Measurements from ENCODE around the gene RNF125. TPM values are rescaled to one million over a fixed set of nuclear protein-coding genes. Genes with fewer than 3 reads are reported as not detected.

Gene RNF125
- 0.16 and 0.36 TPM in 2 replicates for total RNA-seq

DNA sequence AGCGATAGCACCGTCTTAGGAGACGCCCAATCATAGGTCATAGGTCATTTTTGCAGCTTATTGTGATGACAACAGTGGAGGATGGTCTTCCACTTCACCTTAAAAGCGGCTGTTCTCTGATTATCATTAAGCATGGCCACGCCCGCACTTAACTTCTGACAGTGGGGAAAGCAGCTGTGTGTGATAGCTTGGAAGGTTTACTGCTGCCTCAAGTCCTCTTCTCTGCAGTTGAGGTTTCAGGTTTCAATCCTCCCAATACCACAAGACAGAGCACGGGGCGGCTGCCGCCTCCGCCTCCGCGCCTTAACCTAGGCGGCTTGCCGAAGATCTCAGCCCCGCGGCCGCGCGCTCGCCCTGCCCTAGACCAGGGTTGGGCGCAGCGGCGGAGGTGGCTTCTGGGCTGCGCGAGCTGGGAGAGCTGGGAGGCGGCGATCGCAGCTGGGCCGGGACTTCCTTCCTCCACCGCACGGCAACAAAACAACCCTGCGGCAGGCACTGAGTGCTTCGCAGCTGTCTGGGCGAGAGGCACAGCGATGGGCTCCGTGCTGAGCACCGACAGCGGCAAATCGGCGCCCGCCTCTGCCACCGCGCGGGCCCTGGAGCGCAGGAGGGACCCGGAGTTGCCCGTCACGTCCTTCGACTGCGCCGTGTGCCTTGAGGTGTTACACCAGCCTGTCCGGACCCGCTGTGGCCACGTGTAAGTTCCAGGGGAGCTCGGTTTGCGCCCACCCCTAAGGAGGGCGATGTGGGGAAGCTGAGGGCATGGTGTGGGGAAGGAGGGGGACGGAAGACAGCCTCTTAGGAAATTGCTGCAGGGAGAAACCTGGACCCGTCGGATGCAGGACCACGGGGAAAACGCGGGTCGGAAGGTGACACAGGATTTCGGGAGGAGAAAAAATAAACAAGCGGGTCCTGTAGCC, at the start of gene RNF125:
TSS of gene RNF125 (plus strand) at position 495 of the 920 bp plus-strand sequence. CDS start at position 534, 39 bp downstream.

DNA sequence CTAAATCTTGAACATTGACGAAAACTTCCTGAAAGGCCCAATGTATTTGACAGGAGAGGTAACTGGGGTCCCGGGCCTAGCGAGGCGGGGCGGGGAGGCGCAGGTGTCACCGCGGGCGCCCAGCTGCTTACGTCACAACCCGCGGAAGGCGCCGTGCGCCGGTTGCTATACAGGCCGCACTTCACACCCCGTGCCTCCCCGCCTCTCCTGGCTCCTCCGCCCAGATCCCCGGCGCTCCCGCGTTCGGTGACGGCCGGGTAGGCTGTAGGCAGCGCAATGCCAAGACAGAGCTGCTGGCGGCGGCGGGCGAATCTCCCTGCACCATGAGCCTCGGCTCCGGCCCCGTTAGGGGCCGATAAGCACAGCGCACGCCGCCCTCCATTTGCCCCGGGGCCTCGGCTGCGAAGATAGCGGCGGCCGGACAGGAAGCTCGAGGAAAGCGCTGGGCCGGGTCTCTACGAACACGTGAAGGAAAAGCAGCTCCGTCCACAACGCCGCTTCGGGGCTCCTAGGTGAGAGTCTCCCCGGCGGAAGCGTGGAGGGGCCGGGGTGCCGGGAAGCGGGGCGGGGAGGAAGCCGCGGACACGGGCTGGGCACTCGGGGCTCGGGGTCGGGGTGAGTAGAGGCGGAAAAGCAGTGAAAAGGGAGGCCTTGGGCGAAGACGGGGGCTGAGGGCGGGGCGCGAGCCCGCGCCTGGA, 73.2 kb downstream of the RNF125 start, which contains the start of gene RNF138:
TSS of gene RNF138 (plus strand) at position 151 of the 698 bp plus-strand sequence. CDS start 903 bp downstream, outside the sequence.

Other genes starting within 250 kb of the RNF125 start
- 18.6 and 22.7 TPM in 2 replicates for gene TRAPPC8, start 75.7 kb upstream of the RNF125 start, total RNA-seq
- 19.4 and 55.2 TPM in 2 replicates for gene RNF138, start 73.0 kb downstream of the RNF125 start, total RNA-seq
- not detected in 2 replicates for gene MEP1B, start 171.2 kb downstream of the RNF125 start, total RNA-seq